Measurements from ENCODE around the gene HAP1.

DNA sequence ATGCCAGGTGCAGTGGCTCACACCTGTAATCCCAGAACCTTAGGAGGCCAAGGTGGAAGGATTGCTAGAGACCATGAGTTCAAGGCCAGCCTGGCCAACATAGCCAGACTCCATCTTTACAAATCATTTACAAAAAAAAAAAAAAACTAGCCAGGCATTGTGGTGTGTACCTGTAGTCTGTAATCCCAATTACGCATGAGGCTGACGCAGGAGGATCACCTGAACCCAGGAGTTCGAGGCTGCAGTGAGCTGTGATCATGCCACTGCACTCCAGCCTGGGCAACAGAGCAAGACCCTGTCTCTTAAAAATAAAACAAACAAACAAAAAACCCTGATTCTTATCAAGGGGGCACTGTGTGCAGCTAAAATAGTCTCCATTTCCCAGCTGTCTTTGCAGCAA lies 16.8 kb upstream of the HAP1 start:
- TF ChIP-seq EZH2 (IDR thresholded peaks at IDR 0.05; ENCODE audit: insufficient read depth, poor library complexity, severe bottlenecking) (no peak), EZH2phosphoT487 (IDR thresholded peaks at IDR 0.05; ENCODE audit: insufficient read depth, low read depth) (no peak)
